Suprapubic skin (tissue), 4 donors: ENCODE measurements around the gene PDE1C. TPM values are rescaled to one million over a fixed set of nuclear protein-coding genes. Genes with fewer than 3 reads are reported as not detected.

Source experiments
- DNase-seq, 2 donors: peaks; one replicate each; pipeline ENCODE4 v3.0.0-alpha.2; 2019; ENCODE audit warnings: low spot score in 2 of 2
- H3K27ac ChIP-seq: fragments of 200-600 bp; sonication (generic); one replicate; pipeline ENCODE4 v1.5.1; 2019
- H3K27me3 ChIP-seq: fragments of 200-600 bp; sonication (generic); one replicate; pipeline ENCODE4 v1.5.1; 2019
- H3K36me3 ChIP-seq: fragments of 200-600 bp; sonication (generic); one replicate; pipeline ENCODE4 v1.5.1; 2019
- H3K4me1 ChIP-seq: fragments of 200-600 bp; sonication (generic); one replicate; pipeline ENCODE4 v1.5.1; 2019
- H3K4me3 ChIP-seq: fragments of 200-600 bp; sonication (generic); one replicate; pipeline ENCODE4 v1.5.1; 2019; ENCODE audit warnings: mild to moderate bottlenecking
- H3K9me3 ChIP-seq: fragments of 200-600 bp; sonication (generic); one replicate; pipeline ENCODE4 v1.5.1; 2019
- CTCF ChIP-seq, 2 donors: fragments of 200-600 bp in 1 of 2; fragments of 450-650 bp in 1 of 2; sonication (generic) in 1 of 2; IDR thresholded peaks; one replicate each; pipeline ENCODE4 v1.5.1; 2016 to 2019; ENCODE audit warnings: antibody characterized with exemption in 2 of 2, mild to moderate bottlenecking in 1 of 2, moderate library complexity in 1 of 2
- EP300 ChIP-seq: sonication (generic); formaldehyde crosslinking; IDR thresholded peaks from one replicate; pipeline ENCODE4 v1.6.1; 2017; ENCODE audit warnings: antibody characterized with exemption
- POLR2A ChIP-seq, 2 donors: fragments of 450-650 bp; IDR thresholded peaks; one replicate each; pipeline ENCODE4 v1.6.1; 2017; ENCODE audit warnings: antibody characterized with exemption in 2 of 2, mild to moderate bottlenecking in 2 of 2, moderate library complexity in 2 of 2
- POLR2AphosphoS5 ChIP-seq, 3 donors: sonication (generic); formaldehyde crosslinking; IDR thresholded peaks; one replicate each; pipeline ENCODE4 v1.6.1; 2017; ENCODE audit warnings: antibody characterized with exemption in 3 of 3
- WGBS: methylation state at CpG from one replicate; pipeline ENCODE4 v1.1.5; 2018; 5-methylcytosine and 5-hydroxymethylcytosine counted together
- total RNA-seq, 4 donors: library from RNA; depleted of rRNA; stranded (reverse); fragments of >200 nt; gene quantifications; one replicate each; pipeline ENCODE4 v1.1.0, GENCODE V29; 2016

The PDE1C gene
- total RNA-seq, 4 donors from 2014 or later: 0.64 to 1.8 (median 0.83) TPM

- Histone ChIP-seq H3K4me3 (no peak overlapping the region), H3K27me3 (no peaks in the 10 kb centered on the region), H3K4me1 (no peaks in the 10 kb centered on the region), H3K27ac (no peak overlapping the region), H3K36me3 (no peaks in the 10 kb centered on the region), H3K9me3 (no peaks in the 10 kb centered on the region)
- TF ChIP-seq EP300: no peak
- no peak for TF ChIP-seq POLR2AphosphoS5 (IDR thresholded peaks at IDR 0.05)
- TF ChIP-seq CTCF (IDR thresholded peaks at IDR 0.05): no peak
- TF ChIP-seq POLR2A (IDR thresholded peaks at IDR 0.05): no peak
- no peak for DNase-seq
- WGBS: 49% methylated on average over 5 of the region's 5 CpGs
These were observed 163.6 kb downstream of the PDE1C start for GRCh38 chr7:31906479-31907171.

DNA sequence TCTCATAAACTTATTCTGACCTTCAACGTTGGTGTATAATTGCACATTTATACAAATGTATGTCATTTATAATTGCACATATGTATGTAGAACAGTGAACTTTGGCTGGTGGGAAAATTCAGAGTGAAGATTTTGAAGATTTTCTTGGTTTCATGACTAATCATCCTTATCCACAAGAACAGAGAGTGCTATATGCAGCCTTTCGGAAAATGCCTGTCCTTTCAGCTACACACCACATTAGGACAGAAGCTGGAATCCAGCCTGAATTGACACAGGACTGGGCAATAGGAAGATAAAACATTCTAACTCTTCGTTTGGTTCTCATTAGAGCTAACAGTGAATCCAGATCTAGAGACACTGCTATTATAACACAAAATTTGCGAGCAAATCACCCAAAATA is 166.2 kb downstream of the PDE1C start:
- no peak overlapping the region for H3K27ac ChIP-seq
- H3K27me3 ChIP-seq: no peaks in the 10 kb centered on the region
- no peak overlapping the region for H3K4me3 ChIP-seq
- no peaks in the 10 kb centered on the region for H3K9me3 ChIP-seq
- TF ChIP-seq EP300: no peak
- TF ChIP-seq POLR2A (IDR thresholded peaks at IDR 0.05): no peak
- no peak for TF ChIP-seq CTCF (IDR thresholded peaks at IDR 0.05)
- no peak for TF ChIP-seq POLR2AphosphoS5 (IDR thresholded peaks at IDR 0.05)
- WGBS: 78% methylated on average over 4 of the region's 4 CpGs
- no peaks in the 10 kb centered on the region for H3K36me3 ChIP-seq
- no peaks in the 10 kb centered on the region for H3K4me1 ChIP-seq
- no peak for DNase-seq

DNA sequence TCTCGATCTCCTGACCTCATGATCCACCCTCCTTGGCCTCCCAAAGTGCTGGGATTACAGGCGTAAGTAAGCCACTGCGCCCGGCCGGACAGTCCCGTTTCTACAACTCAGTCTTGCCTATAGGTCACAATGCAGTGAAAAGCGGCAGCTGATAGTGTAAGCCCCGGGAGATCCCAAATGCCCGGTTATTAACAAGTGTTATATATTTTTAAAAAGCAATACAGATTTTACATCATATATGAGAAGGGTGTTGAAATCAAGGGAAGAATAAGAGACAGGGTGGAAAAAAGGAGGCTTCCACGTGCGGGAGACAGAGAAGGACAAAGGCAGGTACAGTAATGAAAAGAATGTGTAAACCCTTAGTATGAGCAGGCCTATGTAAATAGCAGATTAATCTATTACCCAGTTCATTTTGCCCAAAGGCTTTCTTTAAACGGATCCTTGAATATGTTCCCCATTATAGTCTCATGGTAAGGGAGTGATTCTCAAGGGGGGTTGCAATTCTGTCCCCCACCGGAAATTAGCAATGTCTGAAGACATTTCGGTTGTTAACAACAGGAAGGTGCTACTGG is 170.8 kb downstream of the PDE1C start:
- H3K4me3 ChIP-seq: no peak overlapping the region
- H3K27ac ChIP-seq: no peak overlapping the region
- H3K27me3 ChIP-seq: no peaks in the 10 kb centered on the region
- no peaks in the 10 kb centered on the region for H3K36me3 ChIP-seq
- no peaks in the 10 kb centered on the region for H3K4me1 ChIP-seq
- no peak for TF ChIP-seq CTCF (IDR thresholded peaks at IDR 0.05)
- no peak for TF ChIP-seq POLR2A (IDR thresholded peaks at IDR 0.05)
- no peak for TF ChIP-seq EP300
- TF ChIP-seq POLR2AphosphoS5 (IDR thresholded peaks at IDR 0.05): no peak
- no peak for DNase-seq
- WGBS: 80% methylated on average over 14 of the region's 14 CpGs
- no peaks in the 10 kb centered on the region for H3K9me3 ChIP-seq

GRCh38 chr7:31896925-31897324 is 173.3 kb downstream of the PDE1C start:
- H3K4me1 ChIP-seq: no peaks in the 10 kb centered on the region
- WGBS: 52% methylated on average over 6 of the region's 6 CpGs
- no peaks in the 10 kb centered on the region for H3K36me3 ChIP-seq
- H3K4me3 ChIP-seq: no peak overlapping the region
- no peaks in the 10 kb centered on the region for H3K27me3 ChIP-seq
- H3K9me3 ChIP-seq: no peaks in the 10 kb centered on the region
- no peak for DNase-seq
- TF ChIP-seq CTCF (IDR thresholded peaks at IDR 0.05) (no peak), EP300 (no peak), POLR2AphosphoS5 (IDR thresholded peaks at IDR 0.05) (no peak), POLR2A (IDR thresholded peaks at IDR 0.05) (no peak)
- H3K27ac ChIP-seq: no peak overlapping the region

DNA sequence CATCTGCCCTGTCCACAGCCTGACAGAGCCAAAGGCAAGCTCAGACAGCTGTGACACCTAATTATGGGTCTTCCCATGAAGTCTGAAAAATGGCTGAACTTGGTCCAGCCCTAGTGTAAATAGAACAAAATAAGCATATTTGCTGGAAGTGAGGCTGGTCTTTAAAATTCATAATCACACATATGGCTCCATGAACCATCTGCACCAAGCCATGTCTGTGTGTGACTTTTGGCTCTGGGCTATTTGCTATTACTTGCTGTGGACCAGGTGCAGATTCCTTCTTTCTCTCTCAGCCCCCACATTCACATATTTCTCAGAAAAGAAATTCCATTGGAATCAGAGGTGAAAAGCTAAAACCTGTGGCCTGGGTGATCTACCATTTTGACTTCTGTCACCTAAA is 175.9 kb downstream of the PDE1C start:
- Histone ChIP-seq H3K36me3 (no peaks in the 10 kb centered on the region), H3K27me3 (no peaks in the 10 kb centered on the region), H3K27ac (no peak overlapping the region), H3K9me3 (no peaks in the 10 kb centered on the region), H3K4me1 (no peaks in the 10 kb centered on the region), H3K4me3 (no peak overlapping the region)
- TF ChIP-seq CTCF (IDR thresholded peaks at IDR 0.05) (no peak), POLR2A (IDR thresholded peaks at IDR 0.05) (no peak), EP300 (no peak), POLR2AphosphoS5 (IDR thresholded peaks at IDR 0.05) (no peak)
- no peak for DNase-seq
